HG03095 (cell line): ENCODE results near the gene TMPRSS6.

Source experiments
- ATAC-seq: cut with Tn5 transposase; IDR thresholded peaks from one replicate; pipeline ENCODE4 v1.9.1; 2021; ENCODE audit warnings: moderate library complexity; ENCODE audit not compliant: unreplicated experiment

Gene TMPRSS6

DNA sequence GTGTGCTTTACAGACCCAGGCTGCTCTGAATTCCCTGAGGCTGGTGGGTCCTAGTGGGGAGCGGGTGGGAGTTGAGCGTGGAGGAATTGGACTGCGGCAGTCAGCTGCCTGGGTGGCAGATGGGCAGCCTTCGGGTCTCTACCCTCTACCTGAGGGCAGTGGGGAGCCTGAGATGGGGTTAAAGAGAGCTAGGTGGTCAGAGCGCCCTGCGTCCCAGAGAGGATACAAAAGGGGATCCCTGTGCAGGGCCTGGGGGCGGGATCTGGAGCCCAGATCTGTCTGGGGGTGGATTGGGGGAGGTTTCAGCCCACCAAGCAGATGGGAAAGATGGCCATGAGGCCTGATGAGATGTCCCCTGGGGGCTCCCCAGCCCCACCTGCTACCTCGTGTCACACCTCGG is 39.8 kb downstream of the TMPRSS6 start:
- ATAC-seq: no peak

- ATAC-seq: no peak
Observed at GRCh38 chr22:37069319-37069718, 40.2 kb downstream of the TMPRSS6 start.

DNA sequence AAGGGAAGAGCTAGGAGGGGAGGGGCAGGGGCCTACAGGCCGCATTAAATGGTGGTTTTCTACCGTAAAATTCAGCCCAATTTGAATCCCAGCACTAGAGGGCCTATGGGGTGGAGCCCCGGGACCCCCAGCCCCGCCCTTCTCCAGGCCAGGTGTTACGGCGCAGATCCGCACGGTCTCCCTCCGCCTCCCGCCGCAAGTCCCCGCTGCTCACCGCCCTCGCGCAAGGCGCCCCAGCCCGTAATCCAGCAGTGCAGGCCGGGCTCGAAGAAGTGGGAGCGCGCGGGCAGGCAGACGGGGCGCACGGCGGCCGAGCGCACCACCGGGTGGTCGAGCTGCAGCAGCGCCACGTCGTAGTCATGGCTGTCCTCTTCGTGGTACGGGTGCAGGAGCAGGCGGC is 40.7 kb downstream of the TMPRSS6 start:
- no peak for ATAC-seq

DNA sequence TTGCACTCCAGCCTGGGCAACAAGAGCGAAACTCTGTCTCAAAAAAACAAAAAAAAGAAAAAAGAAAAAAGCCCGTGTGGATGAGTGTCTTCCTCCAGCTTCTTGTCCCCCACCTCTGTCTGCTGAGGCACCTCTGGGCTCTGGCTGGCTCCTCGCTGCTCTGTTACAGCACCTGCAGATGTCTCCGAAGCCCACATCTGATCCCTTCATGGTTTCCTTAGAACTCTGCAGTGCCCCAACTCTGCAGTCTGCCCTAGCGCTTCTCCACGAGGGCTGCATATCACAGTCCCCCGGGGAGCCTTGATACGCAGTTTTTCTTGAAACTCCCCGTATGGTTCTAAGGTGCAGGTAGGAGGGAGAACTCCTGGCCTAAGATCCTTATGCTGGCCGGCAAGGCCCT is 42.1 kb downstream of the TMPRSS6 start:
- no peak for ATAC-seq

GRCh38 chr22:37065961-37066360 is 43.6 kb downstream of the TMPRSS6 start:
- no peak for ATAC-seq

GRCh38 chr22:37065180-37065579 is 44.3 kb downstream of the TMPRSS6 start:
- ATAC-seq: no peak

GRCh38 chr22:37064553-37064952 is 45.0 kb downstream of the TMPRSS6 start:
- no peak for ATAC-seq

GRCh38 chr22:37063431-37064420 is 45.8 kb downstream of the TMPRSS6 start:
- no peak for ATAC-seq

DNA sequence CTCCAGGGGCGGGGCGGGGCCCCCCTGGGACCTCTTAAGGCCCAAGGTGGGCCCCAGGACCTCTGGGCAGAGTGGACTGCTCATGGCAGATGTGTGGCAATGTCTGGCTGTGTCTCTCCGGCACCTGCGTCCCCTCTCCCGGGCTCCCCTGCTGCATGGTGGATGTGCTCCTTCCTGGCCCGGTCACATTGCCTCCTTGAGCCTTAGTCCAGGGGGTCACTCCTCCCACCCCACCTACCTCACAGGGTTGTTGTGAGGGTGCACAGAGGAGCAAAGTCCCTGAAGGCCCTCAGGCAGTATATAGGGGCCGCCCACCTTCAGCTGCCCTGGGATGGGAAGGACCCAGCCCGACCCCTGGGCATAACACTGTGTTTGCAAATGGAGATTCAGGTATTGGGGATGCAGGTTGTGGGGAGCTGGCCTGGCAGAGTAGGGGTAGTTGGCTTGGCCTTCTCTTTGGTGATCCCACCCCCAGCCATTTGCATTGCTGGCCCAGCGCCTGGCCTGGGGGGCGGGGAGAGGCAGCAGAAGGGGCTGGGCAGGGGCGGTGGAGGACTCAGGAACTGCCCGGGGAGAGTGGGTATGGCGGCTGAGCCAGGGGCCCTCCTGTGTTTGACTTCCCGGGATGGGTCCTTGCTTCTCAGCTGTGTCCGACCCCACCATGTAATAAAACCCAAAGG is 46.7 kb downstream of the TMPRSS6 start:
- ATAC-seq: no peak

- ATAC-seq: no peak
Observed at GRCh38 chr22:37062376-37062675, 47.2 kb downstream of the TMPRSS6 start.

DNA sequence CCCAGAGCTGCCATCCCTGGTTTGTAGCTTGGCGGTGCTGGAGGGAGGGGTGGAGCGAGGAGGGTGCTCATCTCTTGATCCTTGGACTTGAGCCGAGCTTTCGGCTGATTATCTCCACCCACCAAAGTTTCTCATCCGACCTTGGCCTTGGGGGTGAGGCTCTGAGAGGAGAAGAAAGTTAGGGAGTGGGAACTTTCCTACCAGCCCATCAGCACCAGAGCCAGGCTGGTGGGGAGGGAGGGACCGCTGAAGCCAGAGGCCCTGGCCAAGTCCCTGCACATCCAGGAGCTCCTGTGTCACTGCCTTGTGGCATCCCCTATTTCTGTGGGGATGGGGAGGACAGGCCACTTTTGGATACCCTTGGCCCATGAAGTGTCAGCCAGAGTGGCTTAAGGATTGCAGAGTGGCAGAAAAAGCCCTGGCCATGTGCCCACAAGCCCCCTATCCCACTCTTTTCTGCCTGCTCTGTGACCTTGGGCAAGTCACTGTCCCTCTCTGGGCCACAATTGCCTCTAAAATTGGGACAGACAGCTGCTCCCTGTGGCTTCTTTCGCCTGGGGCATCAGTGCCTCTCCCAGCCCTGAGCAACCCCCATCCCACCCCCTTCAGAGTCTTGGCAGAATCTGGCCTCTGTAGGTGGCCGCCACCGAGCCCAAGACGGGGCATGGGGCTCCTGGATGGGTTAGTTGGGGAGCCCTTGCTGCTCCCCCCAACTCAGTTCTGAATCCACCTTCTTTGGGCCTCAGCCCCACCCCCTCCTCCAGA is 47.7 kb downstream of the TMPRSS6 start:
- no peak for ATAC-seq

GRCh38 chr22:37060801-37061610 is 48.5 kb downstream of the TMPRSS6 start:
- no peak for ATAC-seq

- ATAC-seq: no peak
Observed at GRCh38 chr22:37059876-37060449, 49.5 kb downstream of the TMPRSS6 start.

DNA sequence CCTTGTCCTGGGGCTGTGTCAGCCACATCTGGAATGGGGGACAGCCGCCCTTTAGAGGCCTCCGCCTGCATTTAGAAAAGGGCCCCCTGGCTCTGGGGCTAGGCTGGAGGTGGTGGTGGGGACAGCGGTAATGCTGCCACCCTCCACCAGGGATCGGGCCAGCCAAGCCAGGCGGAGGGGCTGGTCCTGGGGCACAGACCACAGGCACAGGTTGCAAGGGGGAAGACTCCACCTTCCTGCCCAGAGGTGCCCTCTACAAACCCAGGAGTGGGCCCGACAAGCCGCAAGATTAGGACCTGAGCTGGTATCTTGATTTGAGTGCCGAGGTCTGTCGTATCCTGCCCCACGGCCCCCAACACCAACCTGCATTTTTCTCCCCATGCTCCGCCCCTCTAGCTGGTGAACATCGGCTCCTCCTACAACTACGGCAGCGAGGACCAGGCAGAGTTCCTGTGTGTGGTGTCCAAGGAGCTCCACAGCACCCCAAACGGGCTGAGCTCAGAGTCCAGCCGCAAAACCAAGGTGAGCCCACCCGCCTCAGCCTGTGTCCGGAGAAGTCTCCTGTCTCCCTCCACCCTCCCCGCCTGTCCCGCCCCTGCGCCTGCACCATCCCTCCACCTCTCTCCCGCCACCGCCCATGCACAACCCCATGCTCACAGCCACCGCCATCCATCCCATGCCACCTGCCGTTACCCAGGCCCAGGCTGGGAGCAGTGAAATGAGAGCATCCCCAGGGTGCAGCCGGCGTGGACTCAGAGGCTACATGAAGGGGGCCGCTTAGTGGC is 50.4 kb downstream of the TMPRSS6 start:
- ATAC-seq: no peak

DNA sequence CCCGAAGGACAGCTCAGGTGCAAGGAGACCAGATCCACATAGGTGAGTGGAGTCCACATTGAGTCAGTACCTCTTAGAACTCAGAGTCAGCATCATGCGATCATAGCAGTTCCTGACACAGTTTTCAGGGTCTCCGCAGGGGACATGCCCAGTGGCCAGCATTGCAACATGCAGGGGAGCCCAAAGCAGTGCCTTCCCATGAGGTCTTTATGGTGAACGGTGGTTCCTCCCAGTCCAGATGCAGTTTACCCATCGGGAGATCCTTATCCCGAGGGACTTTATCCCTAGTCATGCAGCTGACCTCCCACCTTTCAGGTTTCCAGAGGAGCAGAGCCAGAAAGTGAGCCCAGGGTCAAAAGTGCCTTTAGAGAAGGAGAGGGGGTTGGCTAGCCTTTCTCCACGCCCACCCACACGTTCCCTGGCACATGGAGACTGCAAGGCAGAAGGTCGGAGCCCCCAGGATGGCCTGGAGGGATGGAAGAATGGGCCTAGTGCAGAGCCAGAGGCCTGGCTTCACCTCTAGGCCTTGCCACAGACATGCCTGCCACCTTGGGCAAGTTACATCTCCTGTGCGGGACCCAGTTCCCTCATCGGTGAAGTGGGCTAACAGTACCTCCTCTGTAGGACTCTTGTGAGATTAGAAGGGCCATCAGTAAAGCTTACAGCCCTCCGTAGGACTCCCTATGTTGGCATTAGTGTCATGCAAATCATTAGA is 51.6 kb downstream of the TMPRSS6 start:
- ATAC-seq: no peak

DNA sequence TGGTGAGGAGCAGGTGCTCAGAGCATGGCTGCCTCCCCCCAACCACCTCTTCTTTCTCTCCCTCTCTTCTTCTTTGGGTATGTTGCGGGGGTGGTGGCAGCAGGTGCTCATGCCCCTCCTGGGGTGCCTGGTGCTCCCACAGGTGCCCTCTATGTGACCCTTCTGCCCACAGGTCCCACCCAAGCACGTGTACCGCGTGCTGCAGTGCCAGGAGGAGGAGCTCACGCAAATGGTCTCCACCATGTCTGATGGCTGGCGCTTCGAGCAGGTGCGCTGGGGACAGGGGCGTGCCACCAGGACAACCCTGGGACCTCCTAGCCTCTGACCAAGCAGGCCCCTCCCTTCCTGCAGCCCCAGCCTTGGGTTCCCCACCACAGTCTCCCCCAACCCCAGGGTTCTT is 52.3 kb downstream of the TMPRSS6 start:
- ATAC-seq: no peak

GRCh38 chr22:37056246-37056645 is 53.3 kb downstream of the TMPRSS6 start:
- ATAC-seq: no peak

DNA sequence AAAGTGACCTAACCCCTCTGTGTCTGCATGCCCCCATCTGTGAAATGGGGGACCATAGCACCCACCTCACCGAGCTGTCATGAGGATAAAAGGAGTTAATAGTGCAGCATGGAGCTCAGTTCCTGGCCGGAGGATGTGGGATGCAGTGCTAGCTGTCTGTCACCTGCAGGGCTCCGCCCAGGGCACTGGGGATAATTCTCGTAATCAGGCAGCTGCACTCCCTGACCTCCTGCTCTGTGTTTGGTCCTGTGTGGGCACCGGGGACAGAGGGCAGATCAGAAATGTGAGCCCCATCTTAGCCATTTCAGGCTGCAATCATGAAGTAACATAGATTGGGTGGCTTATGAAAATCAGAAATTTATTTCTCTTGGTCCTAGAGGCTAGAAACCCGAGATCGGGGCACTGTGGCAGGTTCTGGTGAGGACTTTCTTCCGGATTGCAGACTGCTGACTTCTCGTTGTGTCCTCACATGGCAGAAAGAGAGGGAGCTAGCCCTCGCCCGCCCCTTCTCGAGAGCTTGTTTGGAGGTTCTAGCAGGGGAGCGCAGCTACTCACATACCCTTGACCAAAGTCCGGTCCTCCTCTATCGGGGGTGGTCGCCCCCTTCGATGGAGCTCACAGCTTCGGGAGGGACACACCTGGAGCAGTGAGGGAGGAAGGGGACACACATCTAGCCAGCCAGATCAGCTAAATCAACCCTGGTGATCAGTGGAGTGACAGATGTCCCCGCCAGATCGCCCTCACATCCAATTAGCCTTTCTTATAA is 54.7 kb downstream of the TMPRSS6 start:
- ATAC-seq: no peak
